GM10847 (cell line): ENCODE data around the gene COG1.

Source experiments
- POLR2A ChIP-seq: IDR thresholded peaks from 2 replicates; pipeline ENCODE4 v1.6.1; 2011; ENCODE audit not compliant: insufficient read length; ENCODE audit errors: extremely low read depth

Gene COG1

DNA sequence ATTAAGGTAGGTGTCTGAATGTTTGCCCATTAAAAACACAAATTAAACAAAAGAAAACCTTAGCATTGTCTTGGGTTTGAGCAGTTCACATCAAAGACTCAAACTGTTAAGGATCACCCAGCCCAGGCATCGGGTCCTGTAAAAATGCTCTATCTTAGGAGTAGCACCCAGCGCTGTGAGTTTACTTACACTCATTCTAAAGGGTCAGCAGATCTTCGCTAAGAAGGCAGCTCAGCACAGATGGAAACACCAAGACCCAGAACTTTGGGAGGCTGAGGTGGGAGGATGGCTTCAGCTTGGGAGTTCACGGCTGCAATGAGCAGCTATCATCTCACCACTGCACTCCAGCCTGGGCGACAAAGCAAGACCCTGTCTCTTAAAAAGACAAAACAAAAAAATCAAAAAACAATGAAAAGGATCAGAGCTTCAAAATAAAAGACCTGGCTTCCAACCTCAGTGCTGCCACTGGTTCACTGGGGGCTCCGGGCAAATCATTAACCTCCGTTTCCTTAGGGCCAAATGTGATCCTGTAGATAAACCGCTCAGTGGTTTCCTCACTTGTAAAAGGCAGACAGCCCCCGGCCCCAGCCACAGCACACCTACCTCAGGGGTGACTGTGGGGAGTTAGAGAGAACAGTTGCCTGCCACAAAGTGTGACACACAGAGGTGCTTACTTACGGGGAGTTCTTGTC is 11.1 kb downstream of the COG1 start:
- TF ChIP-seq POLR2A: no peak

- TF ChIP-seq POLR2A: no peak
These were observed 12.7 kb downstream of the COG1 start for GRCh38 chr17:73205459-73205961.

- no peak for TF ChIP-seq POLR2A
These were observed 15.4 kb downstream of the COG1 start for GRCh38 chr17:73208139-73208827.

DNA sequence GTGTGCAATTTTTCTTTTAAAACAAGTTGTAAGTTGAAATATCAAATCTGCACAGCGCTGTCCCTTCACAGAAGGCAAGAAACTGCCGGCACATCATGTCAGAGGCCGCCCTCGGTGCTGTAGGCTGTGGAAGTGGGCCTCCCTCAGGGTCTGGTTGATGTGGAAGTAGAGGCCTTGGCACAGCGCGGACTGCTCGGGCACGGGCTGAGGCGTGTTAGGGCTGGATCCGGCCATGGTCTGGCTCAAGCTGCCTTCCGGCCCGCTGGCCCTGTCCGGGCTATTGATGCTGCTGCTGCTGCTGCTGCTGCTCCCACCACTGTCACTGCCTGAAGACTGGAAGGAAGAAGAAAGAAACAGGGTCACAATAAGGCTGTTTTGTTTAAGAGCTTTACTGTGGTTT is 16.6 kb downstream of the COG1 start:
- TF ChIP-seq POLR2A: no peak

- no peak for TF ChIP-seq POLR2A
These were observed 17.3 kb downstream of the COG1 start for GRCh38 chr17:73210002-73210678.

DNA sequence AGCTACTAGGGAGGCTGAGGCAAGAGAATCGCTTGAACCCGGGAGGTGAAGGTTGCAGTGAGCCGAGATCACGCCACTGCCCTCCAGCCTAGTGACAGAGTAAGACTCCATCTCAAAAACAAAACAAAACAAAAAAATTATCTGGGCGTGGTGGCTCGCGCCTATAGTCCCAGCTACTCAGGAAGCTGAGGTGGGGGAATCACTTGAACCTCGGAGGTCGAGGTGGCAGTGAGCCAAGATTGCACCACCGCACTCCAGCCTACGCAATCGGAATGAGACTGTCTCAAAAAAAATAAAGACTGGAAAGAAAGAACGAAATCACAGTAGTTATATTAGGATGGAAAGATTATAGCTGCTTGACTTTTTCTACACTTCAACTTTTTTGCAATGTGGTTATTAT is 18.9 kb downstream of the COG1 start:
- no peak for TF ChIP-seq POLR2A

GRCh38 chr17:73214008-73214407 is 21.2 kb downstream of the COG1 start:
- no peak for TF ChIP-seq POLR2A

DNA sequence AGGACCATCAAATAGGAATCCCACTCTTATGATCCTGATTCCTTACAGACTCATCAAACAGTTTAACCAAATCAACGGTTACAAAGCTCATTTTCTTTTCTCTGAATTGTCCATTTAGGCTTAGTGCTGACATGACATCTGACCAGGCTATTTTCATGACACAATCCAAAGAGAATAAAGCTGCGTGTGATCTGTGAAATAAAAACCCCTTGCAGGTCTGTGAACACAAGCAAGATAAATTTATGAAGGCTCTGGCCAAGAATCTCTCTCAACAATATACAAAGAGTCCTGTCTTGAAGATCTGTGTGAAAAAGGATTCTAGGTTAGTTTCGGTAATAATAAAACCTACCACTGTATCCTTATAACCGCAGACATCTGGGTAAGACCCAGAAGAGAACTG is 22.0 kb downstream of the COG1 start:
- TF ChIP-seq POLR2A: no peak

GRCh38 chr17:73215447-73215846 is 22.6 kb downstream of the COG1 start:
- TF ChIP-seq POLR2A: no peak

DNA sequence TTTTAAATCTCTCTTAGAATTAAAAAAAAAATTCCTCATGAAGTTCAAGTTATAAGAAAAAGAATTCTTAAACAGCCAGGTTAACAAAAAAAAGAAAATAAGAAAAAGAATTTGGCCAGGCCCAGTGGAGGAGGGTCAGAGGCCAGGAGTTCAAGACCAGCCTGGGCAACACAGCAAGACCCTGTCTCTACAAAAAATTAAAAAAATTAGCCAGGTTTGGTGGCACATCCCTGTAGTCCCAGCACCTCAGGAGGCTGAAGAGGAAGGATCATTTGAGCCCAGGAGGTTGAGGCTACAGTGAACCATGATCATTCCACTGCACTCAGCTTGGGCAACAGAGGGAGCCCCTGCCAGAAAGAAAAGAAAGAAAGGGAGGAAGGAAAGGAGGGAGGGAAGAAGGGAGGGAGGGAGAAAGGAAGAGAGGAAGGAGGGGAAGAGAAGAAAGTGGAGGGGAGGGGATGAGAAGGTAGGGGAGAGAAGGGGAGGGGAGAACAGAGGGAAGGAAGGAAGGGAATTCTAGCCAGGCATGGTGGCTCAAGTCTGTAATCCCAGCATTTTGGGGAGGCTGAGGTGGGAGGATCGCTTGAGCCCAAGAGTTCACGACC is 30.9 kb downstream of the COG1 start:
- no peak for TF ChIP-seq POLR2A

DNA sequence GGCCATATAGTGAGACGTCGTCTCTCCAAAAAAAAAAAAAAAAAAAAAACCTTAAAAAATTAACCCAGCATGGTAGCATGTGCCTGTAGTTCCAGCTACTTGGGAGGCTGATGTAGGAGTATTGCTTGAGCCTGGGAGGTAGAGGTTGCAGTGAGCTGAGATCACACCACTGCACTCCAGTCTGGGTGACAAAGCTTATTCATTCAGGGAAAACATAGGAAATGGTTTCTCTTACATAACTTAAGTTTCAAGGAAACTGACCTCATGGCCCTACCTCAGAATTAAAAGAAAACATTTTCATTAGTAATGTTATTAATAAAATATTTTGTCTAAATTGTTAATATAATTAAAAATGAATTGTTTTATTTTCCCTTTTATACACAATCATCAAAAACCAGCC is 31.4 kb downstream of the COG1 start:
- TF ChIP-seq POLR2A: no peak

DNA sequence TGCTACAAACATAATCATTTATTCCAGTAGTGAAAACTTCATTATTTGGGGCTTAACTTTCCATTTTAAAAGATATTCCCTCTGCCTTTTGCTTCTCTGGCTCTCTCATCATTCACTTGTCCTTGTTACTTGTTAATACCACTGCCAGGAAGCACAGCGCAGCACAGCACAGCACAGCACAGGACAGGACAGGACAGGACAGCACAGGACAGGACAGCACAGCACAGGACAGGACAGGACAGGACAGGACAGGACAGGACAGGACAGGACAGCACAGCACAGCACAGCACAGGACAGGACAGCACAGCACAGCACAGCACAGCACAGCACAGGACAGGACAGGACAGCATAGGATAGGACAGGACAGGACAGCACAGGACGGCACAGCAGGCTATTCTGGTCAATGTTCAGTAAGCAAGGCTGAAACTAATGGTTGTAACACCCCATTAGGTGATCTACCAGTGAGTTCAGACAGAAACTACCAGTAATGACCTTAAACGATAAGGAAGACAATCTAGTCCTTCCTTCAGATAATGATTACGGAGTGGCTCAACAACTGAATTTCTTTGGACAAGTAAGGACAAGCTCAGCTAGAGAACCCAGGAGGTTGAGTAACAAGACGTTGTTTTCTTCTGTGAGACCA is 31.9 kb downstream of the COG1 start:
- TF ChIP-seq POLR2A: no peak

DNA sequence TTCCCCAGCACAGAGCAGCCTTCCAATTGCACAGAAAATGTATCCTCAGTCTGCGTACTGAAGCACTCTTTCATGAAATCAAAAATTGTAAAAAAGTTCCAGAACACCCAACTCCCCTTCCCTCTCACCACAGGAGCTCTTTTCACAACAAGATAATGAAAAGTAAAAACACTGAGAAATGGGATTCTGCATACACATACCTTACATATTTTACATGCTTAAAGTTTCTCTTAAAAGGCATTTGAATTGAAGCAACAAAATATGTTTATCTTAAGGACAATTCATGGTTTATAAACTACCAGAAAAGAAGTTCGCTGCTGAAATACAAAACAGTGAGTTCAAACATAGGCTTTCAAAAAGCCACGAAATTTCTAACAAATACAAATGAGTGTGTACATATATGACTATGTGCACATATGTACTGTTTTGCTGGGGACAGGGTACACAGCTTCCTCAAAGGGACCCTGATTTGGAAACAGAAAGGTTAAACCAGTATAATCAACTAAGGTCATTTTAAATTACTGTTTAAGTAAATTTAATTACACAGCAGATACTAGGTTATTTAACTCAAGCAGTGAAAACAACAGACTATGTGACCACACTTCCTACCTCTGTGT is 33.8 kb downstream of the COG1 start:
- no peak for TF ChIP-seq POLR2A

- no peak for TF ChIP-seq POLR2A
These were observed 34.5 kb downstream of the COG1 start for GRCh38 chr17:73227379-73227778.

DNA sequence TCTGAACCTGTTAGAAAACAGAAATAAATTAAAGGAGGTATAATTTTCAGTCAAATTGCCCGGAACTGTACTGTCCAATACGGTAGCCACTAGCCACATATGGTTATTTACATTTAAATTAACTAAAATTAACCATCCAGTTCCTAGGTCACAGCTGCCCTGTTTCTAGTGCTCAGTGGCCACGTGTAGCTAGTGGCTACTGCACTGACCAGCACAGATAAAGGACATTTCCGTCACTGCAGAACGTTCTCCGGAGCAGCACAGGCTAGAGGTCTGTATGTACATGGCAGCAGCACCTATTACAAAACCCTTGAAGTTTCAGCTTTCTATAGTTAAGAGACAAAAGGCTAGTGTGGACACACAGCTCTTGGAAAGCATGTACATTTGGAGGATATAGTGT is 35.1 kb downstream of the COG1 start:
- no peak for TF ChIP-seq POLR2A

- no peak for TF ChIP-seq POLR2A
These were observed 35.9 kb downstream of the COG1 start for GRCh38 chr17:73228748-73229236.
